PC-3 (cell line): ENCODE results near the gene MSL2. TPM values are rescaled to one million over a fixed set of nuclear protein-coding genes. Genes with fewer than 3 reads are reported as not detected.

ENCODE experiments used
- ATAC-seq: fragments of 200-7000 bp; cut with Tn5 transposase; 2 replicates; pipeline ENCODE4 v1.9.1; 2020; ENCODE audit warnings: mild to moderate bottlenecking, moderate library complexity
- BruUV-seq: library from RNA; stranded (reverse); fragments of 400-500 nt; replicated peaks from 2 replicates; lab custom pipeline; 2021; lab: Mats Ljungman, UMichigan
- CTCF ChIA-PET: fragments of 300-600 bp; sonication (Branson Sonifier 250); formaldehyde crosslinking; loops from one replicate; lab custom pipeline; 2022; ENCODE audit warnings: antibody characterized with exemption; lab: Charles Lee
- POLR2A ChIA-PET: fragments of 300-600 bp; sonication (Branson Sonifier 250); formaldehyde crosslinking; loops from one replicate; lab custom pipeline; 2022; ENCODE audit warnings: antibody characterized with exemption; ENCODE audit not compliant: unreplicated experiment; lab: Charles Lee
- DNase-seq: peaks from one replicate; pipeline ENCODE4 v3.0.0-alpha.2; 2015
- H2AFZ ChIP-seq: fragments of 300-600 bp; sonication (generic); 2 replicates; pipeline ENCODE4 v1.6.0; 2016; ENCODE audit warnings: antibody characterized with exemption, low read length
- H3F3A ChIP-seq: fragments of 300-600 bp; sonication (generic); one replicate; pipeline ENCODE4 v1.6.0; 2017; ENCODE audit warnings: antibody characterized with exemption, low read length, control low read depth, mild to moderate bottlenecking; ENCODE audit not compliant: unreplicated experiment
- H3K27ac ChIP-seq: fragments of 300-600 bp; sonication (generic); 2 replicates; pipeline ENCODE4 v1.5.1; 2016; ENCODE audit warnings: mild to moderate bottlenecking, low read length
- H3K27me3 ChIP-seq: fragments of 300-600 bp; sonication (generic); 2 replicates; pipeline ENCODE4 v1.6.1; 2016; ENCODE audit warnings: low read length, mixed read lengths
- H3K36me3 ChIP-seq: fragments of 300-600 bp; sonication (generic); 2 replicates; pipeline ENCODE4 v1.6.1; 2016; ENCODE audit warnings: low read depth, mixed run types, low read length, mixed read lengths
- H3K4me1 ChIP-seq: fragments of 300-600 bp; sonication (generic); 2 replicates; pipeline ENCODE4 v1.5.1; 2016; ENCODE audit warnings: low read length; ENCODE audit not compliant: insufficient read depth
- H3K4me2 ChIP-seq: fragments of 300-600 bp; sonication (generic); 2 replicates; pipeline ENCODE4 v1.6.0; 2016; ENCODE audit warnings: low read length
- H3K4me3 ChIP-seq: fragments of 300-600 bp; sonication (generic); 2 replicates; pipeline ENCODE4 v1.5.1; 2016; ENCODE audit warnings: mild to moderate bottlenecking, low read length, mixed read lengths
- H3K79me2 ChIP-seq: fragments of 300-600 bp; sonication (generic); 2 replicates; pipeline ENCODE4 v1.6.1; 2017; ENCODE audit warnings: low read length, mixed read lengths
- H3K9ac ChIP-seq: fragments of 300-600 bp; sonication (generic); 2 replicates; pipeline ENCODE4 v1.6.0; 2016; ENCODE audit warnings: mild to moderate bottlenecking, low read length
- H3K9me2 ChIP-seq: fragments of 300-600 bp; sonication (generic); replicated peaks from 2 replicates; pipeline ENCODE4 v1.6.1; 2016; ENCODE audit warnings: mixed run types, low read length, mixed read lengths
- H3K9me3 ChIP-seq: fragments of 300-600 bp; sonication (generic); 2 replicates; pipeline ENCODE4 v1.6.1; 2016; ENCODE audit warnings: low read length, mixed read lengths
- H4K20me1 ChIP-seq: fragments of 300-600 bp; sonication (generic); 2 replicates; pipeline ENCODE4 v1.6.1; 2016; ENCODE audit warnings: low read length, mixed read lengths
- CTCF ChIP-seq: fragments of 300-600 bp; sonication (generic); conservative IDR thresholded peaks from 2 replicates; pipeline ENCODE4 v1.5.1; 2017; ENCODE audit warnings: antibody characterized with exemption, low read depth, mild to moderate bottlenecking, low read length
- EZH2 ChIP-seq: fragments of 300-600 bp; sonication (generic); IDR thresholded peaks from one replicate; pipeline ENCODE4 v1.6.1; 2017; ENCODE audit warnings: antibody characterized with exemption, mild to moderate bottlenecking, low read length; ENCODE audit not compliant: unreplicated experiment
- EZH2phosphoT487 ChIP-seq: fragments of 300-600 bp; sonication (generic); IDR thresholded peaks from 2 replicates; pipeline ENCODE4 v1.6.1; 2018; ENCODE audit warnings: mild to moderate bottlenecking, antibody characterized with exemption, low read length, borderline replicate concordance
- intact Hi-C: fragments of 100-400 bp; cut with micrococcal nuclease; formaldehyde crosslinking; loops from 2 replicates; pipeline ENCODE4 v1.9.0; 2023
- total RNA-seq: library from RNA; depleted of rRNA; stranded (reverse); fragments of >200 nt; gene quantifications from 2 replicates; pipeline ENCODE4 v1.2.3, GENCODE V29; 2014

The MSL2 gene
- total RNA-seq, 1 experiment from 2014 or later: 7.9 TPM

GRCh38 chr3:136189859-136190617 is 6.1 kb downstream of the MSL2 start:
- TF ChIP-seq CTCF: no peak
- no peak for TF ChIP-seq EZH2phosphoT487
- no peak for TF ChIP-seq EZH2
- H2AFZ ChIP-seq: no peak overlapping the region
- no peak overlapping the region for H3K9ac ChIP-seq
- H3K36me3 ChIP-seq: no peaks in the 10 kb centered on the region
- DNase-seq: no peak
- H3K9me3 ChIP-seq: no peaks in the 10 kb centered on the region
- no peak overlapping the region for H3K27ac ChIP-seq
- no peaks in the 10 kb centered on the region for H3K9me2 ChIP-seq
- H3K4me3 ChIP-seq: no peak overlapping the region
- H3K4me1 ChIP-seq: peaks cover 16% of the 10 kb centered on the region; the same call in 1 of the 2 replicates
- ChIA-PET CTCF (no interaction called here), POLR2A (no interaction called here)
- H3F3A ChIP-seq: no peaks in the 10 kb centered on the region
- peaks cover 100% of the 10 kb centered on the region for H3K79me2 ChIP-seq
- no peak overlapping the region for H3K4me2 ChIP-seq
- no peaks in the 10 kb centered on the region for H3K27me3 ChIP-seq
- no peak for ATAC-seq
- H4K20me1 ChIP-seq: peaks cover 86% of the 10 kb centered on the region
- intact Hi-C loops: no loop called here
- no TSS peak for BruUV-seq

GRCh38 chr3:136189043-136189442 is 7.1 kb downstream of the MSL2 start:
- no peaks in the 10 kb centered on the region for H3K27me3 ChIP-seq
- H3K36me3 ChIP-seq: no peaks in the 10 kb centered on the region
- peaks cover 100% of the 10 kb centered on the region for H3K79me2 ChIP-seq
- ATAC-seq: no peak
- H3K4me3 ChIP-seq: no peak overlapping the region
- H3K9ac ChIP-seq: no peak overlapping the region
- H3K9me2 ChIP-seq: no peaks in the 10 kb centered on the region
- H3F3A ChIP-seq: no peaks in the 10 kb centered on the region
- POLR2A ChIA-PET: no interaction called here
- peaks cover 76% of the 10 kb centered on the region for H4K20me1 ChIP-seq
- H3K27ac ChIP-seq: no peak overlapping the region
- CTCF ChIA-PET: no interaction called here
- TF ChIP-seq EZH2phosphoT487: no peak
- TF ChIP-seq EZH2: no peak
- TF ChIP-seq CTCF: no peak
- H3K9me3 ChIP-seq: no peaks in the 10 kb centered on the region
- no TSS peak for BruUV-seq
- H3K4me1 ChIP-seq: peaks cover 16% of the 10 kb centered on the region; the same call in 1 of the 2 replicates
- DNase-seq: no peak
- H2AFZ ChIP-seq: no peak overlapping the region
- intact Hi-C loops: no loop called here
- H3K4me2 ChIP-seq: no peak overlapping the region

DNA sequence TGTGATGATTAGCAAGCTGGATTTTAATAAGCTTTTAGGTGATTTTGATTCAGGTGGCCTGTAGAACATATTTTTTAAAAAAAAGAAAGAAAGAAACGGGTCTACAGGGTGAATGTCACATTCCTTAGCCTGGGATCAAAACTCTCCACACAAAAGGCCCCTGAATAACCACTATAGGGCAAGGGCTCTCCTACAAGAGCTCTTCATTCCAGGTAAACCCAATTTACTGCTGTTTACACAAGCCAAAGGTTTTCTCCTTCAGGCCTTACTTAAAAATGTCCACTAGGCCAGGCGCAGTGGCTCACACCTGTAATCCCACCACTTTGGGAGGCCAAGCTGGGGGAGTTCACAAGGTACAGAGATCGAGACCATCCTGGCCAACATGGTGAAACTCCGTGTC is 8.3 kb downstream of the MSL2 start:
- H3K4me3 ChIP-seq: no peak overlapping the region
- no peaks in the 10 kb centered on the region for H3K9me3 ChIP-seq
- no peaks in the 10 kb centered on the region for H3K27me3 ChIP-seq
- H4K20me1 ChIP-seq: peaks cover 64% of the 10 kb centered on the region
- H3K4me1 ChIP-seq: peaks cover 16% of the 10 kb centered on the region; the same call in 1 of the 2 replicates
- POLR2A ChIA-PET: interaction anchor here (0.7 kb wide), 1 partner anchor 117 kb away, joined by 4 read pairs; no protein-coding TSS in a partner anchor
- H3F3A ChIP-seq: no peaks in the 10 kb centered on the region
- no peaks in the 10 kb centered on the region for H3K9me2 ChIP-seq
- intact Hi-C loops: no loop called here
- no peaks in the 10 kb centered on the region for H3K36me3 ChIP-seq
- no TSS peak for BruUV-seq
- H3K4me2 ChIP-seq: no peak overlapping the region
- H2AFZ ChIP-seq: no peak overlapping the region
- TF ChIP-seq CTCF: no peak
- TF ChIP-seq EZH2phosphoT487: no peak
- no peak for TF ChIP-seq EZH2
- H3K79me2 ChIP-seq: peaks cover 100% of the 10 kb centered on the region
- DNase-seq (no peak), ATAC-seq (no peak)
- H3K27ac ChIP-seq: no peak overlapping the region
- CTCF ChIA-PET: no interaction called here
- no peak overlapping the region for H3K9ac ChIP-seq
